Breast epithelium (tissue), 3 donors: ENCODE results near the gene GALNTL6.

Experiments used
- POLR2AphosphoS5 ChIP-seq, 3 donors: sonication (generic); formaldehyde crosslinking; IDR thresholded peaks; one replicate each; pipeline ENCODE4 v1.6.1; 2017; ENCODE audit warnings: antibody characterized with exemption in 3 of 3
- TF ChIP-seq, protein P1 (sequence below), 3 donors: fragments of 450-650 bp; IDR thresholded peaks; one replicate each; pipeline ENCODE4 v1.5.1; 2016 to 2017; ENCODE audit warnings: antibody characterized with exemption in 3 of 3, mild to moderate bottlenecking in 3 of 3, moderate library complexity in 3 of 3

DNA sequence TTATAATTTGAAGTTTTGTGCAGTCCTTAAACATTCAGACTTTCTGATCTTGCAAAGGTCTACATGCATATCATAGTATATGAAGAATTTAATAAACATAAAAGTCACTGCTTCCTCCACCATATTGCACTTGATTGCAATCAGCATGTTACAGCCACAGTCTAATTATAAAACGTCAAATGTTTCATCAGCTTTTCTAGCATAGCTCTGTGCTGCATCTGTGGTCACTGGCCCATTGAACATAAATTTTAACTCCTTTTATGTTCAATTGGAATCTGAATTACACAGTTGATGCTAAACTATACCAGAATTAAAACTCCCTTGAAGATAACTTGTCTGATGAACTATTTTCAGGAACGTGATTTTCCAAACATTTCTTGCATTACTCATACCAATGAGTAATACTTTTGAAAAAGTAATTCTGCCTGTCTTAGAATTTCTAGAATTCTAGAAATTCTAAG lies 329.1 kb downstream of the GALNTL6 start:
- TF ChIP-seq, protein P1, sequence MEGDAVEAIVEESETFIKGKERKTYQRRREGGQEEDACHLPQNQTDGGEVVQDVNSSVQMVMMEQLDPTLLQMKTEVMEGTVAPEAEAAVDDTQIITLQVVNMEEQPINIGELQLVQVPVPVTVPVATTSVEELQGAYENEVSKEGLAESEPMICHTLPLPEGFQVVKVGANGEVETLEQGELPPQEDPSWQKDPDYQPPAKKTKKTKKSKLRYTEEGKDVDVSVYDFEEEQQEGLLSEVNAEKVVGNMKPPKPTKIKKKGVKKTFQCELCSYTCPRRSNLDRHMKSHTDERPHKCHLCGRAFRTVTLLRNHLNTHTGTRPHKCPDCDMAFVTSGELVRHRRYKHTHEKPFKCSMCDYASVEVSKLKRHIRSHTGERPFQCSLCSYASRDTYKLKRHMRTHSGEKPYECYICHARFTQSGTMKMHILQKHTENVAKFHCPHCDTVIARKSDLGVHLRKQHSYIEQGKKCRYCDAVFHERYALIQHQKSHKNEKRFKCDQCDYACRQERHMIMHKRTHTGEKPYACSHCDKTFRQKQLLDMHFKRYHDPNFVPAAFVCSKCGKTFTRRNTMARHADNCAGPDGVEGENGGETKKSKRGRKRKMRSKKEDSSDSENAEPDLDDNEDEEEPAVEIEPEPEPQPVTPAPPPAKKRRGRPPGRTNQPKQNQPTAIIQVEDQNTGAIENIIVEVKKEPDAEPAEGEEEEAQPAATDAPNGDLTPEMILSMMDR (IDR thresholded peaks at IDR 0.05): no peak
- no peak for TF ChIP-seq POLR2AphosphoS5 (IDR thresholded peaks at IDR 0.05)
